ENCODE data around the gene RSPRY1. TPM values are rescaled to one million over a fixed set of nuclear protein-coding genes. Genes with fewer than 3 reads are reported as not detected.

RSPRY1 gene
- total and polyA plus RNA-seq, 2 of the 8 experiments (the other 6 are each of a cell fraction or from before 2014, with no cell fraction given): 11.5 to 32.5 TPM

DNA sequence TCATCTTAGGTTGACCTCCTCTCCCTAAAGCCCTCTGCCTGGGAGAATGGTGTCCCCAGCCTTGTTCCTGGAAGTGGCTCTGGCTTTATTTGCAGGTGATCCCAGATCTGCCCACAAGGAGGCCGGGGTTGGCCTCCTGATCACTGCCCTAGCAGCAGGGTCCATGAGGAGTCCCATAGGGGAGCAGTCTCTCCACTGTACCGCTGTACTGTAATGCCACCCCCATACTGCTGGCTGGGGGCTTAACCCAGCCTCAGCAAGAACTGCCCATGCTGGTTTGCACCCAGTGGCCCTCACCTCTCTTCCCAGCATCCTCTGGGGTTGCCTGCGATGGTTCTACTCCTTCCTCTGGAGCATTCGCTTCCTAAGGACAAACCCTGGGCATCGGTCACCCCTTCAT is 39.4 kb upstream of the RSPRY1 start:
- H2AFZ ChIP-seq (ENCODE audit: low read length): no peak overlapping the region
- H3K27me3 ChIP-seq (replicated peaks in 1 of 4; ENCODE audit: control insufficient read depth in 3 of 4, extremely low read depth in 1 of 4, insufficient read depth in 3 of 4, low read length in 3 of 4): no peaks in the 10 kb centered on the region
- no peak overlapping the region for H3K23ac ChIP-seq (ENCODE audit: insufficient read length)
- DNase-seq (ENCODE audit: low read depth in 1 of 2, low spot score in 2 of 2): peak in 1 of 2 experiments; percentile 74
- H2BK120ac ChIP-seq (replicated peaks; ENCODE audit: low read depth, low read length): peak overlapping the region; percentile 21
- no peak overlapping the region for H4K8ac ChIP-seq (ENCODE audit: extremely low read depth, insufficient read depth, low read length)
- 93% methylated on average over 5 of the region's 5 CpGs; no CpG with 5 or more reads in 1 of the 2 experiments for WGBS, 2 experiments (ENCODE audit: extremely low coverage in 1 of 2, insufficient coverage in 1 of 2, insufficient read length in 1 of 2, insufficient replicate concordance in 2 of 2, low coverage in 1 of 2, low lambda C conversion rate in 2 of 2, missing lambda C conversion rate in 1 of 2)
- no peaks in the 10 kb centered on the region for H4K20me1 ChIP-seq (replicated peaks in 1 of 2; ENCODE audit: control insufficient read depth in 1 of 2, insufficient read depth in 2 of 2, low read length in 2 of 2)
- H3K4ac ChIP-seq (replicated peaks; ENCODE audit: insufficient read length, low read depth, low read length): peak overlapping the region; percentile 55
- H3K9me3 ChIP-seq (ENCODE audit: insufficient read depth in 2 of 2, low read depth in 1 of 2, low read length in 1 of 2): no peaks in the 10 kb centered on the region
- peak overlapping the region; percentile 40; the same call in 1 of the 2 replicates for H2AK5ac ChIP-seq (ENCODE audit: low read depth, low read length)
- H3K4me2 ChIP-seq (ENCODE audit: insufficient read depth in 1 of 2, low read depth in 2 of 2, low read length in 2 of 2): no peak overlapping the region
- H3K9ac ChIP-seq (replicated peaks in 1 of 4; ENCODE audit: extremely low read depth in 1 of 4, low read depth in 3 of 4, low read length in 3 of 4): no peak overlapping the region
- peak overlapping the region; percentile 67; the same call in 1 of the 2 replicates for H2BK20ac ChIP-seq (ENCODE audit: low read length)
- H4K5ac ChIP-seq (ENCODE audit: insufficient read length, low read depth, low read length): no peak overlapping the region
- peak overlapping the region; percentile 75 for H4K91ac ChIP-seq (replicated peaks; ENCODE audit: insufficient read length, low read length)
- CTCF ChIA-PET (ENCODE audit: partially characterized antibody): interaction anchor here (0.9 to 2.3 kb wide), 3 partner anchors 20 to 47 kb away, joined by 3 to 9 read pairs (median 3); no protein-coding TSS in a partner anchor
- H3K4me3 ChIP-seq (ENCODE audit: extremely low read depth in 1 of 4, insufficient read depth in 2 of 4, low read depth in 3 of 4, low read length in 4 of 4): no peak overlapping the region
- TF ChIP-seq, protein P1, sequence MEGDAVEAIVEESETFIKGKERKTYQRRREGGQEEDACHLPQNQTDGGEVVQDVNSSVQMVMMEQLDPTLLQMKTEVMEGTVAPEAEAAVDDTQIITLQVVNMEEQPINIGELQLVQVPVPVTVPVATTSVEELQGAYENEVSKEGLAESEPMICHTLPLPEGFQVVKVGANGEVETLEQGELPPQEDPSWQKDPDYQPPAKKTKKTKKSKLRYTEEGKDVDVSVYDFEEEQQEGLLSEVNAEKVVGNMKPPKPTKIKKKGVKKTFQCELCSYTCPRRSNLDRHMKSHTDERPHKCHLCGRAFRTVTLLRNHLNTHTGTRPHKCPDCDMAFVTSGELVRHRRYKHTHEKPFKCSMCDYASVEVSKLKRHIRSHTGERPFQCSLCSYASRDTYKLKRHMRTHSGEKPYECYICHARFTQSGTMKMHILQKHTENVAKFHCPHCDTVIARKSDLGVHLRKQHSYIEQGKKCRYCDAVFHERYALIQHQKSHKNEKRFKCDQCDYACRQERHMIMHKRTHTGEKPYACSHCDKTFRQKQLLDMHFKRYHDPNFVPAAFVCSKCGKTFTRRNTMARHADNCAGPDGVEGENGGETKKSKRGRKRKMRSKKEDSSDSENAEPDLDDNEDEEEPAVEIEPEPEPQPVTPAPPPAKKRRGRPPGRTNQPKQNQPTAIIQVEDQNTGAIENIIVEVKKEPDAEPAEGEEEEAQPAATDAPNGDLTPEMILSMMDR (IDR thresholded peaks at IDR 0.05; ENCODE audit: control extremely low read depth in 1 of 3, insufficient read depth in 1 of 3, low read depth in 1 of 3, low read length in 3 of 3): peak; percentile 57 to 62 (median 58)
- TF ChIP-seq GABPA (IDR thresholded peaks at IDR 0.05; ENCODE audit: borderline replicate concordance, insufficient read depth, low read length) (no peak), RAD21 (IDR thresholded peaks at IDR 0.05 in 1 of 2, conservative IDR thresholded peaks at IDR 0.05 in 1 of 2; ENCODE audit: low read depth in 2 of 2, low read length in 2 of 2) (peak; percentile 26 to 53)
- H3K18ac ChIP-seq (ENCODE audit: extremely low read depth, low read length): peak overlapping the region; percentile 42; the same call in 1 of the 2 replicates
- no peaks in the 10 kb centered on the region for H3K79me1 ChIP-seq (ENCODE audit: low read depth, low read length)
- POLR2A ChIA-PET (ENCODE audit: partially characterized antibody): interaction anchor here (1.1 kb wide), 1 partner anchor 39 kb away, joined by 8 read pairs; the partner anchor contains the start of genes PSME3IP1 and RSPRY1
- H3K56ac ChIP-seq (replicated peaks; ENCODE audit: insufficient read length, low read depth, low read length): no peak overlapping the region
- H2BK12ac ChIP-seq (ENCODE audit: low read depth, low read length): peak overlapping the region; percentile 89; the same call in 1 of the 2 replicates
- H3K4me1 ChIP-seq (replicated peaks in 1 of 4; ENCODE audit: control insufficient read depth in 3 of 4, insufficient read depth in 4 of 4, low read length in 3 of 4): peaks cover 10 to 33% (median 16%) of the 10 kb centered on the region in 4 experiments
- no peak overlapping the region for H2BK15ac ChIP-seq (ENCODE audit: low read length)
- H3K27ac ChIP-seq (ENCODE audit: low read depth, low read length): no peak overlapping the region
- FAIRE-seq: no peak
- H3K36me3 ChIP-seq (ENCODE audit: control insufficient read depth in 2 of 4, insufficient read depth in 4 of 4, low read length in 3 of 4): no peaks in the 10 kb centered on the region; a peak in 1 of 8 replicates
- H2BK5ac ChIP-seq (ENCODE audit: low read depth, low read length): peak overlapping the region; percentile 74; the same call in 1 of the 2 replicates
- H3K79me2 ChIP-seq (ENCODE audit: control insufficient read depth in 1 of 2, insufficient read depth in 2 of 2, low read length in 2 of 2): no peaks in the 10 kb centered on the region
- no peaks in the 10 kb centered on the region for H3K23me2 ChIP-seq (ENCODE audit: low read depth, low read length)
- no peak overlapping the region for H3K14ac ChIP-seq (ENCODE audit: insufficient read length)

All from H1 (cell line).